HepG2 (cell line): ENCODE results near the gene EPN2. TPM values are rescaled to one million over a fixed set of nuclear protein-coding genes. Genes with fewer than 3 reads are reported as not detected.

Experiments used
- ATAC-seq: fragments of 200-7000 bp; cut with Tn5 transposase; 3 replicates; pipeline ENCODE4 v1.9.1; 2020; ENCODE audit warnings: mild to moderate bottlenecking, moderate library complexity
- BruUV-seq: library from RNA; stranded (reverse); fragments of 400-500 nt; replicated peaks from 2 replicates; lab custom pipeline; 2021; lab: Mats Ljungman, UMichigan
- CTCF ChIA-PET: fragments of 300-600 bp; formaldehyde crosslinking; extraction: SDS; loops from one replicate; lab custom pipeline; 2021; ENCODE audit warnings: low total read pairs, inconsistent platforms, low intra/inter-chr PET ratio; lab: Yijun Ruan, JAX
- POLR2A ChIA-PET: fragments of 350-600 bp; sonication (Branson Sonifier 250); formaldehyde crosslinking; loops from one replicate; lab custom pipeline; 2020; ENCODE audit warnings: antibody characterized with exemption, inconsistent platforms; lab: Yijun Ruan, JAX
- DNase-seq: peaks from one replicate; pipeline ENCODE4 v3.0.0-alpha.2; 2015; ENCODE audit warnings: low spot score
- FAIRE-seq: peaks from 3 replicates; lab custom pipeline; 2011; peaks lifted over from hg19 to GRCh38; lab: Jason Lieb, UNC
- H2AFZ ChIP-seq: one replicate; pipeline ENCODE4 v1.6.1; 2011; ENCODE audit warnings: low read length, inconsistent platforms
- H3K27ac ChIP-seq: fragments of 300-600 bp; 3 replicates; pipeline ENCODE4 v1.8.0; 2011; ENCODE audit warnings: mixed run types, mild to moderate bottlenecking, mixed read lengths, low read length, inconsistent platforms; ENCODE audit not compliant: insufficient read depth; ENCODE audit errors: extremely low read length
- H3K27me3 ChIP-seq, 2 experiments: fragments of 200-600 bp in 1 of 2; 2 replicates in 1 of 2; 3 replicates in 1 of 2; pipeline versions ENCODE4 v1.6.0 to v1.8.0; 2011; ENCODE audit warnings: low read length in 2 of 2, mild to moderate bottlenecking in 2 of 2, moderate library complexity in 2 of 2, inconsistent platforms in 1 of 2; ENCODE audit not compliant: insufficient read depth in 2 of 2, control insufficient read depth in 1 of 2
- H3K36me3 ChIP-seq, 2 experiments: fragments of 200-600 bp in 1 of 2; replicated peaks in 1 of 2; 2 replicates in 1 of 2; 3 replicates in 1 of 2; pipeline versions ENCODE4 v1.5.1 to v1.8.0; 2011; ENCODE audit warnings: low read length in 2 of 2, inconsistent platforms in 1 of 2; ENCODE audit not compliant: insufficient read depth in 2 of 2, control insufficient read depth in 1 of 2
- H3K4me1 ChIP-seq: 2 replicates; pipeline ENCODE4 v1.5.1; 2012; ENCODE audit warnings: low read length, inconsistent platforms; ENCODE audit not compliant: insufficient read depth
- H3K4me2 ChIP-seq: 2 replicates; pipeline ENCODE4 v1.6.0; 2011; ENCODE audit warnings: low read depth, low read length, inconsistent platforms
- H3K4me3 ChIP-seq, 3 experiments: fragments of 200-600 bp in 1 of 3; sonication (generic), shearing (Covaris generic) in 1 of 3; replicated peaks in 1 of 3; 2 replicates each; pipeline ENCODE4 v1.5.1; 2011 to 2016; ENCODE audit warnings: low read length in 3 of 3, inconsistent platforms in 2 of 3, low read depth in 2 of 3, mild to moderate bottlenecking in 2 of 3, control low read depth in 1 of 3, mixed read lengths in 1 of 3; ENCODE audit not compliant: insufficient read depth in 1 of 3
- H3K79me2 ChIP-seq: one replicate; pipeline ENCODE4 v1.6.1; 2011; ENCODE audit warnings: low read length, inconsistent platforms; ENCODE audit not compliant: insufficient read depth
- H3K9ac ChIP-seq: 2 replicates; pipeline ENCODE4 v1.6.0; 2011; ENCODE audit warnings: mild to moderate bottlenecking, low read depth, low read length, inconsistent platforms; ENCODE audit not compliant: insufficient read depth
- H3K9me3 ChIP-seq: 2 replicates; pipeline ENCODE4 v1.5.1; 2012; ENCODE audit warnings: mild to moderate bottlenecking, low read length
- H4K20me1 ChIP-seq: 2 replicates; pipeline ENCODE4 v1.6.0; 2011; ENCODE audit warnings: inconsistent platforms, mild to moderate bottlenecking, low read length, moderate library complexity; ENCODE audit not compliant: insufficient read depth
- ADNP ChIP-seq: sonication (generic); formaldehyde crosslinking; IDR thresholded peaks from 2 replicates; pipeline ENCODE4 v1.4.0; 2020; ENCODE audit warnings: missing genetic modification reagents
- AGO1 ChIP-seq: fragments of 200-400 bp; formaldehyde crosslinking; IDR thresholded peaks from 2 replicates; pipeline ENCODE4 v1.6.1; 2017; ENCODE audit warnings: mild to moderate bottlenecking, low read depth, low read length, moderate library complexity; ENCODE audit not compliant: poor library complexity, severe bottlenecking
- ERF ChIP-seq: IDR thresholded peaks from 2 replicates; pipeline ENCODE4 v1.6.1; 2018; ENCODE audit warnings: missing biosample characterization, missing genetic modification reagents
- GATA4 ChIP-seq: sonication (generic); IDR thresholded peaks from 2 replicates; pipeline ENCODE4 v1.6.1; 2016; ENCODE audit warnings: antibody characterized with exemption, low read depth, borderline replicate concordance
- KLF6 ChIP-seq: IDR thresholded peaks from 2 replicates; pipeline ENCODE4 v1.8.0; 2016; ENCODE audit warnings: missing biosample characterization, missing genetic modification reagents
- NPAS2 ChIP-seq: sonication (generic); formaldehyde crosslinking; IDR thresholded peaks from 2 replicates; pipeline ENCODE4 v1.8.0; 2022; ENCODE audit warnings: mild to moderate bottlenecking, missing genetic modification reagents, borderline replicate concordance
- POLR2AphosphoS5 ChIP-seq: IDR thresholded peaks from 2 replicates; pipeline ENCODE4 v1.6.1; 2012; ENCODE audit warnings: low read depth, low read length
- SNRNP70 ChIP-seq: fragments of 200-400 bp; formaldehyde crosslinking; IDR thresholded peaks from 2 replicates; pipeline ENCODE4 v1.6.1; 2017; ENCODE audit warnings: mild to moderate bottlenecking, low read depth, low read length, moderate library complexity
- SP2 ChIP-seq: sonication (generic); formaldehyde crosslinking; IDR thresholded peaks from 2 replicates; pipeline ENCODE4 v1.5.1; 2020; ENCODE audit warnings: mild to moderate bottlenecking, missing genetic modification reagents
- YY1 ChIP-seq: IDR thresholded peaks from 2 replicates; pipeline ENCODE4 v1.6.1; 2011; ENCODE audit warnings: low read length, low read depth, moderate library complexity, mild to moderate bottlenecking; ENCODE audit not compliant: insufficient read depth, insufficient replicate concordance
- ZBTB1 ChIP-seq: sonication (generic); formaldehyde crosslinking; IDR thresholded peaks from 2 replicates; pipeline ENCODE4 v1.4.0; 2020; ENCODE audit warnings: missing genetic modification reagents, borderline replicate concordance
- ZNF441 ChIP-seq: sonication (generic); formaldehyde crosslinking; IDR thresholded peaks from 2 replicates; pipeline ENCODE4 v1.7.0; 2021; ENCODE audit warnings: missing genetic modification reagents, borderline replicate concordance
- ZNF546 ChIP-seq: sonication (generic); formaldehyde crosslinking; conservative IDR thresholded peaks from 2 replicates; pipeline ENCODE4 v1.8.1; 2023; ENCODE audit warnings: mild to moderate bottlenecking, missing genetic modification reagents
- ZNF549 ChIP-seq: sonication (generic); formaldehyde crosslinking; IDR thresholded peaks from 2 replicates; pipeline ENCODE4 v1.5.0; 2020; ENCODE audit warnings: missing genetic modification reagents
- ZNF557 ChIP-seq: sonication (generic); formaldehyde crosslinking; IDR thresholded peaks from 2 replicates; pipeline ENCODE4 v1.4.0; 2020; ENCODE audit warnings: missing genetic modification reagents
- ZNF570 ChIP-seq: sonication (generic); formaldehyde crosslinking; IDR thresholded peaks from 2 replicates; pipeline ENCODE4 v1.4.0; 2020; ENCODE audit warnings: mild to moderate bottlenecking, missing genetic modification reagents, borderline replicate concordance
- ZNF619 ChIP-seq: sonication (generic); formaldehyde crosslinking; IDR thresholded peaks from 2 replicates; pipeline ENCODE4 v1.4.0; 2020; ENCODE audit warnings: mild to moderate bottlenecking, missing genetic modification reagents
- ZNF75D ChIP-seq: sonication (generic); formaldehyde crosslinking; IDR thresholded peaks from 2 replicates; pipeline ENCODE4 v1.8.1; 2023; ENCODE audit warnings: missing genetic modification reagents, mild to moderate bottlenecking, borderline replicate concordance
- WGBS: methylation state at CpG from one replicate; pipeline ENCODE4 v1.1.6; 2017; ENCODE audit warnings: low lambda C conversion rate; 5-methylcytosine and 5-hydroxymethylcytosine counted together
- in situ Hi-C: cut with HindIII; loops from 2 replicates; pipeline ENCODE4 v1.10.0; 2017; ENCODE audit warnings: low pct_unique_long_range_greater_than_20kb; ENCODE audit not compliant: extremely low pct_ligation_motif_present
- intact Hi-C: fragments of 100-400 bp; cut with micrococcal nuclease; formaldehyde crosslinking; loops from one replicate; pipeline ENCODE4 v1.10.0; 2022; ENCODE audit not compliant: unreplicated experiment
- polyA plus RNA-seq, 8 experiments: library from polyadenylated mRNA; depleted of rRNA in 3 of 8; stranded (reverse) in 7 of 8; unstranded in 1 of 8; fragments of >200 nt; fragmentation: Illumina TruSeq in 4 of 8; extraction: Trizol in 4 of 8; gene quantifications; 2 replicates each; pipeline versions ENCODE4 v1.2.1 to v1.2.3, GENCODE V29; 2011 to 2016; ENCODE audit warnings: low read depth in 4 of 8, missing spikeins in 1 of 8, mixed read lengths in 1 of 8; ENCODE audit not compliant: insufficient read depth in 1 of 8
- total RNA-seq, 5 experiments: library from RNA; depleted of rRNA; stranded (reverse); fragments of >200 nt; fragmentation: Illumina TruSeq; extraction: Trizol; gene quantifications; 2 replicates each; pipeline ENCODE4 v1.2.3, GENCODE V29; 2016; ENCODE audit warnings: low read depth in 1 of 5
- TF ChIP-seq, protein P1 (sequence below): sonication (generic); formaldehyde crosslinking; IDR thresholded peaks from 2 replicates; pipeline ENCODE4 v1.4.0; 2020; ENCODE audit warnings: missing genetic modification reagents
- TF ChIP-seq, protein P2 (sequence below): sonication (generic); formaldehyde crosslinking; IDR thresholded peaks from 2 replicates; pipeline ENCODE4 v1.9.0; 2021; ENCODE audit warnings: missing genetic modification reagents, mild to moderate bottlenecking, borderline replicate concordance

EPN2 gene
- total and polyA plus RNA-seq, 2 of the 13 experiments (the other 11 are each of a cell fraction or from before 2014, with no cell fraction given): 7.8 to 19.2 TPM

DNA sequence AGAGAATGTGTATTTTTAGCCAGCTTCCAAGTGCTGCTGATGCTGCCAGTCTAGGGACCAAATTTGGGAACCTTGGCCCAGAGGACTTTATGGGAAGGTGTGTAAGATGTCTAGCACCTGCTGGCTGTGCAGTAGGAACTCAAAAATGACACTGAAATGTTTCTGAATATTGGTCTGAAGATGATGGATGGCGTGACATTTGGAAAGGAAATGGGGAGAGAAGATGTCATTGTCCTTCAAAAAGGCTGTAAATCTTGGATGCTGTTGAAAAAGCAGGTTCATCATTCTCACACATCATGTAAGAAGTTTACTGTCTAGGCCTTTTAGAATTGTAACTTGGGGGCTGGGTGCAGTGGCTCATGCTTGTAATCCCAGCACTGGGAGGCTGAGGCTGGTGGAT, 6.7 kb downstream of the EPN2 start:
- no peak overlapping the region for H3K4me2 ChIP-seq
- intact Hi-C loops: no loop called here
- H3K9ac ChIP-seq: no peak overlapping the region
- TF ChIP-seq GATA4 (no peak), KLF6 (CRISPR knock-in tag) (no peak), ZNF557 (CRISPR knock-in tag) (no peak), POLR2AphosphoS5 (no peak), ZNF75D (CRISPR knock-in tag) (no peak), ZBTB1 (no peak)
- FAIRE-seq (no peak), ATAC-seq (no peak), DNase-seq (no peak)
- no peak overlapping the region for H3K27ac ChIP-seq
- WGBS: 100% methylated on average over 1 of the region's 1 CpG
- peaks cover 43% of the 10 kb centered on the region for H3K4me1 ChIP-seq
- H3K36me3 ChIP-seq: peaks cover 0 to 4% of the 10 kb centered on the region in 2 experiments; a peak in 1 of 5 replicates
- H3K79me2 ChIP-seq: peaks cover 42% of the 10 kb centered on the region
- no peaks in the 10 kb centered on the region for H3K9me3 ChIP-seq
- no TSS peak for BruUV-seq
- in situ Hi-C loops: no loop called here
- POLR2A ChIA-PET: no interaction called here
- no peaks in the 10 kb centered on the region for H3K27me3 ChIP-seq
- H2AFZ ChIP-seq: no peak overlapping the region
- CTCF ChIA-PET: no interaction called here
- H3K4me3 ChIP-seq: no peak overlapping the region
- H4K20me1 ChIP-seq: no peaks in the 10 kb centered on the region; the same call in 1 of the 2 replicates

GRCh38 chr17:19244357-19244756, 7.2 kb downstream of the EPN2 start:
- 96% methylated on average over 8 of the region's 8 CpGs for WGBS
- ChIA-PET POLR2A (no interaction called here), CTCF (no interaction called here)
- FAIRE-seq (no peak), DNase-seq (no peak), ATAC-seq (no peak)
- Histone ChIP-seq H3K4me2 (no peak overlapping the region), H4K20me1 (no peaks in the 10 kb centered on the region; the same call in 1 of the 2 replicates), H2AFZ (no peak overlapping the region), H3K79me2 (peaks cover 42% of the 10 kb centered on the region), H3K9ac (no peak overlapping the region), H3K4me3 (no peak overlapping the region), H3K36me3 (peaks cover 0 to 4% of the 10 kb centered on the region in 2 experiments; a peak in 2 of 5 replicates), H3K27me3 (no peaks in the 10 kb centered on the region), H3K9me3 (no peaks in the 10 kb centered on the region), H3K27ac (no peak overlapping the region), H3K4me1 (peaks cover 40% of the 10 kb centered on the region)
- intact Hi-C loops (no loop called here), in situ Hi-C loops (no loop called here)
- no TSS peak for BruUV-seq
- no peak for TF ChIP-seq ZNF441 (CRISPR knock-in tag)
- TF ChIP-seq ZNF549 (CRISPR knock-in tag): no peak
- TF ChIP-seq ZNF570: no peak
- TF ChIP-seq, protein P1, sequence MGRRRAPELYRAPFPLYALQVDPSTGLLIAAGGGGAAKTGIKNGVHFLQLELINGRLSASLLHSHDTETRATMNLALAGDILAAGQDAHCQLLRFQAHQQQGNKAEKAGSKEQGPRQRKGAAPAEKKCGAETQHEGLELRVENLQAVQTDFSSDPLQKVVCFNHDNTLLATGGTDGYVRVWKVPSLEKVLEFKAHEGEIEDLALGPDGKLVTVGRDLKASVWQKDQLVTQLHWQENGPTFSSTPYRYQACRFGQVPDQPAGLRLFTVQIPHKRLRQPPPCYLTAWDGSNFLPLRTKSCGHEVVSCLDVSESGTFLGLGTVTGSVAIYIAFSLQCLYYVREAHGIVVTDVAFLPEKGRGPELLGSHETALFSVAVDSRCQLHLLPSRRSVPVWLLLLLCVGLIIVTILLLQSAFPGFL: no peak
- no peak for TF ChIP-seq ZNF619 (CRISPR knock-in tag)
- TF ChIP-seq, protein P2, sequence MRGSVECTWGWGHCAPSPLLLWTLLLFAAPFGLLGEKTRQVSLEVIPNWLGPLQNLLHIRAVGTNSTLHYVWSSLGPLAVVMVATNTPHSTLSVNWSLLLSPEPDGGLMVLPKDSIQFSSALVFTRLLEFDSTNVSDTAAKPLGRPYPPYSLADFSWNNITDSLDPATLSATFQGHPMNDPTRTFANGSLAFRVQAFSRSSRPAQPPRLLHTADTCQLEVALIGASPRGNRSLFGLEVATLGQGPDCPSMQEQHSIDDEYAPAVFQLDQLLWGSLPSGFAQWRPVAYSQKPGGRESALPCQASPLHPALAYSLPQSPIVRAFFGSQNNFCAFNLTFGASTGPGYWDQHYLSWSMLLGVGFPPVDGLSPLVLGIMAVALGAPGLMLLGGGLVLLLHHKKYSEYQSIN (CRISPR knock-in tag): no peak
- no peak for TF ChIP-seq ERF (CRISPR knock-in tag)
- TF ChIP-seq NPAS2 (CRISPR knock-in tag): no peak
- TF ChIP-seq AGO1: no peak
- TF ChIP-seq SP2: no peak
- no peak for TF ChIP-seq ZNF546 (CRISPR knock-in tag)
- TF ChIP-seq SNRNP70: no peak
- TF ChIP-seq YY1: no peak
- TF ChIP-seq ADNP: no peak
